Measurements from ENCODE around the gene CADPS2.

Gene CADPS2

DNA sequence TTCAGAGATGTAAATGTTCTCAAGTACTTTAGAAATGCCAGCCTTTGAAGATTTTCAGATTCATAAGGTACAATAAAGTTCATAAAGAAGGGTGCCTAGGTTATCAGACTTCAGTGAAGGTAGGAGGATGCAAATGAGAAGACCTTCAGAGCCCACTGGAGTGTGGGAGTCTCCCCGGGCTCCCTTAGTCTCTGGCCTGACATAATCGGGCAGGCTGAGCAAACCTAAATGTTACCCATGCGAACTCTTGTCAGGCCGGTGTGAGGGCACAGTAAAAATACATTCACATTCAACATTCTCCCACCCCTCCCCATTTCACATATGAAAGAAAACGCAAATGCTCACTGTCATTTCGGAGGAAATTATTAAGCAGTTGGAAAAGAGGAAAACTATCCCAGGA is 479.1 kb downstream of the CADPS2 start:
- H3K4ac ChIP-seq (ENCODE audit: low read depth in 1 of 2, low read length in 2 of 2), result no peak overlapping the region
- no peak for DNase-seq
- no peak overlapping the region for H3K27ac ChIP-seq (ENCODE audit: low read length, poor library complexity, severe bottlenecking)
- no peak overlapping the region for H3K4me3 ChIP-seq (ENCODE audit: insufficient read depth in 1 of 2, low read depth in 1 of 2, low read length in 2 of 2)
- no peaks in the 10 kb centered on the region for H3K4me1 ChIP-seq (ENCODE audit: control insufficient read depth, insufficient read depth, low read depth, low read length)
- no peaks in the 10 kb centered on the region for H3K79me1 ChIP-seq (replicated peaks; ENCODE audit: low read length, poor library complexity, severe bottlenecking)
- H4K91ac ChIP-seq (ENCODE audit: low read length), result no peak overlapping the region
- H3K14ac ChIP-seq (ENCODE audit: low read length in 2 of 2), result no peak overlapping the region
- no peak overlapping the region for H2BK12ac ChIP-seq (ENCODE audit: low read length in 2 of 2)
- H3K23ac ChIP-seq (ENCODE audit: low read length in 2 of 2), result no peak overlapping the region
- H2BK5ac ChIP-seq (ENCODE audit: low read depth, low read length, poor library complexity, severe bottlenecking), result no peak overlapping the region
- no peak overlapping the region for H2BK15ac ChIP-seq (ENCODE audit: low read depth, poor library complexity, severe bottlenecking)
- WGBS, result 78% methylated on average over 6 of the region's 6 CpGs
- no peak overlapping the region for H3K4me2 ChIP-seq (ENCODE audit: low read length, poor library complexity, severe bottlenecking)
- H2AK5ac ChIP-seq (ENCODE audit: low read length, severe bottlenecking), result no peak overlapping the region
- no peak overlapping the region for H4K8ac ChIP-seq (ENCODE audit: low read length)
- H2BK120ac ChIP-seq (ENCODE audit: low read depth, low read length), result no peak overlapping the region
- H3K36me3 ChIP-seq (ENCODE audit: control insufficient read depth in 1 of 2, insufficient read depth in 2 of 2, low read depth in 1 of 2, low read length in 2 of 2), result no peaks in the 10 kb centered on the region
- H3K9ac ChIP-seq (ENCODE audit: low read length), result no peak overlapping the region
- H3K9me3 ChIP-seq (ENCODE audit: control insufficient read depth, low read length), result no peaks in the 10 kb centered on the region
- H2AFZ ChIP-seq (ENCODE audit: low read depth, low read length), result no peak overlapping the region
- H3K27me3 ChIP-seq (ENCODE audit: control insufficient read depth in 1 of 2, insufficient read depth in 1 of 2, low read length in 2 of 2), result no peaks in the 10 kb centered on the region
- H3K18ac ChIP-seq (ENCODE audit: low read depth in 1 of 2, low read length in 2 of 2), result no peak overlapping the region

DNA sequence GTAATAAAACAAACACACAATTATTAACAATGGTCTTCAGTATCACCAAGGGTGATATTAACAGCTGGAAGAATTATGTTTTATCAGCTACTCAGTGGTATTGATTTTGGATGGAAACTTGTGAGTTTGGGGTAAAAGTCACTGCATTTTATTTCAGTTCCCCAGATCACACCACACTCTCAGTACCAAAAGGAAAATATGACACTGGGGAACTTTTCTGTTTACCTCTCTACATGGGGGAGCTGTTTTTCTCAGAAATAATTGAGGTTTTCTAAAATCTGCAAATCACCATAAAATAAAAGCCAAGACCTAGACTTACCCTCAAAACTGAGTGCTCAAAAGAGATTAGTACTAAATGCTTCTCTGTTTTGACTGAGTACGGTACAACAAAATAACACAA is 483.1 kb downstream of the CADPS2 start:
- Histone ChIP-seq H3K36me3 (ENCODE audit: control insufficient read depth in 1 of 2, insufficient read depth in 2 of 2, low read depth in 1 of 2, low read length in 2 of 2) (no peaks in the 10 kb centered on the region), H3K4me2 (ENCODE audit: low read length, poor library complexity, severe bottlenecking) (no peak overlapping the region), H3K23ac (ENCODE audit: low read length in 2 of 2) (no peak overlapping the region), H3K4ac (ENCODE audit: low read depth in 1 of 2, low read length in 2 of 2) (no peak overlapping the region), H3K18ac (ENCODE audit: low read depth in 1 of 2, low read length in 2 of 2) (no peak overlapping the region), H3K9ac (ENCODE audit: low read length) (no peak overlapping the region), H4K8ac (ENCODE audit: low read length) (no peak overlapping the region), H2BK12ac (ENCODE audit: low read length in 2 of 2) (no peak overlapping the region), H2BK15ac (ENCODE audit: low read depth, poor library complexity, severe bottlenecking) (no peak overlapping the region), H4K91ac (ENCODE audit: low read length) (no peak overlapping the region), H2AK5ac (ENCODE audit: low read length, severe bottlenecking) (no peak overlapping the region), H2BK120ac (ENCODE audit: low read depth, low read length) (no peak overlapping the region), H3K9me3 (ENCODE audit: control insufficient read depth, low read length) (no peaks in the 10 kb centered on the region), H3K27ac (ENCODE audit: low read length, poor library complexity, severe bottlenecking) (no peak overlapping the region), H3K27me3 (ENCODE audit: control insufficient read depth in 1 of 2, insufficient read depth in 1 of 2, low read length in 2 of 2) (no peaks in the 10 kb centered on the region), H2BK5ac (ENCODE audit: low read depth, low read length, poor library complexity, severe bottlenecking) (no peak overlapping the region), H2AFZ (ENCODE audit: low read depth, low read length) (no peak overlapping the region), H3K4me1 (ENCODE audit: control insufficient read depth, insufficient read depth, low read depth, low read length) (no peaks in the 10 kb centered on the region), H3K14ac (ENCODE audit: low read length in 2 of 2) (no peak overlapping the region), H3K79me1 (replicated peaks; ENCODE audit: low read length, poor library complexity, severe bottlenecking) (no peaks in the 10 kb centered on the region), H3K4me3 (ENCODE audit: insufficient read depth in 1 of 2, low read depth in 1 of 2, low read length in 2 of 2) (no peak overlapping the region)
- DNase-seq, result no peak
- no CpG with 5 or more reads among the region's 1 CpG for WGBS

DNA sequence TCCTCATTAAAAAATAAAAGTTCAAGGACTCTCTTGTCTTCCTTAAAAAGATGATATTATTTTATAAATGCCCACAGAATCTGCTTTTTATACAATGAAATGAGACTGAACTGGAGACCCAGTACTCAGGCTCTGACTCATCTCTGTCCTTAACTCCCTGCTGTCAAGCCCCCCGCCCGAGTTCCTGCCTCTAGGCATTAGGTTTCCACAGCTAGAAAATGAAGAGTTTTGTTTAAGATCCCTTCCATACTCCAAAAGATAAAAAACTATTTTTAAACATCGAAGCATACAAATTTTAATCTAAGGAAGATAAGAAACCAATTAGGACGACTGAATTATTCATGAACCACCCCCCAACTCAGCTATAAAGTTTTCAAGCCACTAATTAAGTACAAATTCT is 484.0 kb downstream of the CADPS2 start:
- 48% methylated on average over 2 of the region's 4 CpGs for WGBS

DNA sequence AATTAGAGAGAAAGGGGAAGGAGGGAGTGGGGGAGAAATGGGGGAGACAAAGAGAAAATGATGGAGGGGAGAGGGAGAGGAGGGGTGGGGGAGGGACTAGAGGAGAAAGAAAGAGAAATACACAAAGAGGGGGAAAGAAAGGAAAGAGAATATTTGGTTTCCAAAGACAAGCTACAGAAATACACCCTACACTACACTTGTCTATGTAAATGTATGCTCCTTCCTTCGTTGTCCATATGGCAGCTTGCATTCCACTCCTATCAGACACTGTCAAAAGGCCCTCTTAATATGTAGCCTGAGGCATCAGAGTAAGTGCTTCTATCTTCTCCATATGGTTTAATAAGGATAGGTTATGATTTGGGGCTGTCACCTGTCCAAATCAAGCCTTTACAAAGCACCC is 488.9 kb downstream of the CADPS2 start:
- no peak overlapping the region for H4K91ac ChIP-seq (ENCODE audit: low read length)
- H2BK120ac ChIP-seq (ENCODE audit: low read depth, low read length), result no peak overlapping the region
- H2BK12ac ChIP-seq (ENCODE audit: low read length in 2 of 2), result no peak overlapping the region
- H3K27me3 ChIP-seq (ENCODE audit: control insufficient read depth in 1 of 2, insufficient read depth in 1 of 2, low read length in 2 of 2), result no peaks in the 10 kb centered on the region
- DNase-seq, result no peak
- no peak overlapping the region for H2AFZ ChIP-seq (ENCODE audit: low read depth, low read length)
- no peak overlapping the region for H3K9ac ChIP-seq (ENCODE audit: low read length)
- no peak overlapping the region for H3K18ac ChIP-seq (ENCODE audit: low read depth in 1 of 2, low read length in 2 of 2)
- no peak overlapping the region for H2BK5ac ChIP-seq (ENCODE audit: low read depth, low read length, poor library complexity, severe bottlenecking)
- WGBS, result no CpG with 5 or more reads among the region's 1 CpG
- no peak overlapping the region for H3K4me3 ChIP-seq (ENCODE audit: insufficient read depth in 1 of 2, low read depth in 1 of 2, low read length in 2 of 2)
- H3K9me3 ChIP-seq (ENCODE audit: control insufficient read depth, low read length), result no peaks in the 10 kb centered on the region
- no peaks in the 10 kb centered on the region for H3K36me3 ChIP-seq (ENCODE audit: control insufficient read depth in 1 of 2, insufficient read depth in 2 of 2, low read depth in 1 of 2, low read length in 2 of 2)
- H2BK15ac ChIP-seq (ENCODE audit: low read depth, poor library complexity, severe bottlenecking), result no peak overlapping the region
- no peak overlapping the region for H2AK5ac ChIP-seq (ENCODE audit: low read length, severe bottlenecking)
- H3K27ac ChIP-seq (ENCODE audit: low read length, poor library complexity, severe bottlenecking), result no peak overlapping the region
- no peak overlapping the region for H3K14ac ChIP-seq (ENCODE audit: low read length in 2 of 2)
- no peak overlapping the region for H3K23ac ChIP-seq (ENCODE audit: low read length in 2 of 2)
- H4K8ac ChIP-seq (ENCODE audit: low read length), result no peak overlapping the region
- no peak overlapping the region for H3K4me2 ChIP-seq (ENCODE audit: low read length, poor library complexity, severe bottlenecking)
- no peaks in the 10 kb centered on the region for H3K4me1 ChIP-seq (ENCODE audit: control insufficient read depth, insufficient read depth, low read depth, low read length)
- H3K4ac ChIP-seq (ENCODE audit: low read depth in 1 of 2, low read length in 2 of 2), result no peak overlapping the region
- no peaks in the 10 kb centered on the region for H3K79me1 ChIP-seq (replicated peaks; ENCODE audit: low read length, poor library complexity, severe bottlenecking)

More for the DNA sequence above, 484.0 kb downstream of the CADPS2 start:
- Histone ChIP-seq H2AK5ac (ENCODE audit: low read length, severe bottlenecking) (no peak overlapping the region), H3K36me3 (ENCODE audit: control insufficient read depth in 1 of 2, insufficient read depth in 2 of 2, low read depth in 1 of 2, low read length in 2 of 2) (no peaks in the 10 kb centered on the region), H4K8ac (ENCODE audit: low read length) (no peak overlapping the region), H2AFZ (ENCODE audit: low read depth, low read length) (no peak overlapping the region), H3K27me3 (ENCODE audit: control insufficient read depth in 1 of 2, insufficient read depth in 1 of 2, low read length in 2 of 2) (no peaks in the 10 kb centered on the region), H3K4me1 (ENCODE audit: control insufficient read depth, insufficient read depth, low read depth, low read length) (no peaks in the 10 kb centered on the region), H2BK120ac (ENCODE audit: low read depth, low read length) (no peak overlapping the region), H2BK5ac (ENCODE audit: low read depth, low read length, poor library complexity, severe bottlenecking) (no peak overlapping the region), H3K18ac (ENCODE audit: low read depth in 1 of 2, low read length in 2 of 2) (no peak overlapping the region), H2BK12ac (ENCODE audit: low read length in 2 of 2) (no peak overlapping the region), H3K14ac (ENCODE audit: low read length in 2 of 2) (no peak overlapping the region), H3K23ac (ENCODE audit: low read length in 2 of 2) (no peak overlapping the region), H3K9ac (ENCODE audit: low read length) (no peak overlapping the region), H3K4me2 (ENCODE audit: low read length, poor library complexity, severe bottlenecking) (no peak overlapping the region), H4K91ac (ENCODE audit: low read length) (no peak overlapping the region), H3K79me1 (replicated peaks; ENCODE audit: low read length, poor library complexity, severe bottlenecking) (no peaks in the 10 kb centered on the region), H2BK15ac (ENCODE audit: low read depth, poor library complexity, severe bottlenecking) (no peak overlapping the region), H3K27ac (ENCODE audit: low read length, poor library complexity, severe bottlenecking) (no peak overlapping the region), H3K9me3 (ENCODE audit: control insufficient read depth, low read length) (no peaks in the 10 kb centered on the region), H3K4me3 (ENCODE audit: insufficient read depth in 1 of 2, low read depth in 1 of 2, low read length in 2 of 2) (no peak overlapping the region), H3K4ac (ENCODE audit: low read depth in 1 of 2, low read length in 2 of 2) (no peak overlapping the region)
- no peak for DNase-seq

Data from mesenchymal stem cell (in vitro differentiated cells and primary cell).